OCI-LY3 (cell line): ENCODE measurements around the gene CCNF.

Experiments used
- H2AFZ ChIP-seq: fragments of 200-600, 300-600 bp; shearing (Covaris generic); 2 replicates; pipeline ENCODE4 v1.6.0; 2014; ENCODE audit warnings: antibody characterized with exemption, low read depth, low read length
- H3K27ac ChIP-seq: fragments of 200-600, 300-600 bp; sonication (generic); 2 replicates; pipeline ENCODE4 v1.5.1; 2014; ENCODE audit warnings: mild to moderate bottlenecking, low read length, moderate library complexity, mixed read lengths
- H3K27me3 ChIP-seq: fragments of 200-600, 300-600 bp; sonication (generic); 2 replicates; pipeline ENCODE4 v1.6.1; 2014; ENCODE audit warnings: low read depth, low read length, mixed read lengths
- H3K36me3 ChIP-seq: fragments of 200-600, 300-600 bp; sonication (generic); replicated peaks from 2 replicates; pipeline ENCODE3; 2014; ENCODE audit warnings: low read depth, low read length, mixed read lengths
- H3K4me1 ChIP-seq: fragments of 300-600, 200-600 bp; sonication (generic); 2 replicates; pipeline ENCODE4 v1.6.1; 2014; ENCODE audit warnings: low read length, mixed read lengths
- H3K4me2 ChIP-seq: fragments of 200-600, 300-600 bp; sonication (generic); 2 replicates; pipeline ENCODE4 v1.6.1; 2014; ENCODE audit warnings: low read length, mixed read lengths
- H3K4me3 ChIP-seq: fragments of 300-600, 200-600 bp; sonication (generic); 2 replicates; pipeline ENCODE4 v1.5.1; 2014; ENCODE audit warnings: antibody characterized with exemption, mild to moderate bottlenecking, low read length, moderate library complexity
- H3K79me2 ChIP-seq: fragments of 300-600, 200-600 bp; shearing (Covaris generic); 2 replicates; pipeline ENCODE4 v1.6.1; 2014; ENCODE audit warnings: mild to moderate bottlenecking, low read length, mixed read lengths
- H3K9ac ChIP-seq: fragments of 300-600, 200-600 bp; shearing (Covaris generic); 2 replicates; pipeline ENCODE4 v1.6.0; 2014; ENCODE audit warnings: mild to moderate bottlenecking, low read length, moderate library complexity
- H3K9me3 ChIP-seq: fragments of 200-600, 300-600 bp; shearing (Covaris generic); 2 replicates; pipeline ENCODE4 v1.6.1; 2014; ENCODE audit warnings: low read length, mixed read lengths; ENCODE audit not compliant: insufficient read depth
- H4K20me1 ChIP-seq: fragments of 200-600, 300-600 bp; sonication (generic); 2 replicates; pipeline ENCODE4 v1.6.1; 2016; ENCODE audit warnings: low read length, mixed read lengths; ENCODE audit not compliant: insufficient read depth
- EZH2phosphoT487 ChIP-seq: fragments of 200-600 bp; shearing (Covaris generic); IDR thresholded peaks from 2 replicates; pipeline ENCODE4 v1.6.1; 2018; ENCODE audit warnings: antibody characterized with exemption, mixed run types, low read depth
- TF ChIP-seq, protein P1 (sequence below): fragments of 200-600, 300-600 bp; sonication (generic); IDR thresholded peaks from 2 replicates; pipeline ENCODE4 v1.5.1; 2014; ENCODE audit warnings: antibody characterized with exemption, low read length, low read depth

The CCNF gene

DNA sequence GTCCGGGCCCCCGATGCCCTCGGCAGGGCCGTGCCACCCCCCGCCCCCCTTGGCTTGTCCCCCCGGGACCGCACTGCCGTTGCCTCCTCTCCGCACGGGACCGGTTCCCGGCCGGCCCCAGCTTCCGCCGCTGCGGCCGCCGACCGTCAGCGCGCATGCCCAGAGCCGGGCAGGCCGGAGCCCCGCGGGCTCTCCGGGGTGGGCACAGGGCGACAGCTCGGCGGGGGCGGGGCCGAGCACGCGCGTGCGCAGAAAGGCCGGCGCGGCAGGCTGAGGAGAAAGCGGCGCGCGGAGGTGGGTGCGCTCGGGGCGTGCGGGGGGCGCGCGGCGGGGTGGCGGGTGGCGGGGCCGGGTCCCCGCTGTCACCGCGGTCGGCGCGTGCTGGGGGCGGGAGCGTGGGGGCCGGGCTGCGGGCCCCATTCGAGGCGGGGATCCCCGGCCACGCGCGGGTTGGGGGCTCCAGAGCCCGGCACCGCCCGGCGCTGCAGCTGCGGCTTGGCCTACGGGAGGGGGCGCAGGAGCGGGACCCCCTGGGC, 45.7 kb downstream of the CCNF start, which contains the start of gene TBC1D24:
Gene TBC1D24, plus strand, starts transcription at position 251 of the 536 bp plus-strand sequence. CDS start 21,022 bp downstream, outside the sequence.
- peak within 1 kb of the TSS; percentile 58 for H2AFZ ChIP-seq
- H3K4me3 ChIP-seq = peak within 1 kb of the TSS; percentile 98
- H3K79me2 ChIP-seq = peaks cover 11% of the 10 kb centered on the region; the same call in 1 of the 2 replicates
- H3K27ac ChIP-seq = peak within 1 kb of the TSS; percentile 63
- peaks cover 16% of the 10 kb centered on the region for H3K4me1 ChIP-seq
- H4K20me1 ChIP-seq = peaks cover 7% of the 10 kb centered on the region; the same call in 1 of the 2 replicates
- H3K9me3 ChIP-seq = no peaks in the 10 kb centered on the region
- H3K27me3 ChIP-seq = peaks cover 11% of the 10 kb centered on the region
- no peaks in the 10 kb centered on the region for H3K36me3 ChIP-seq
- H3K4me2 ChIP-seq = peak within 1 kb of the TSS; percentile 93
- H3K9ac ChIP-seq = peak within 1 kb of the TSS; percentile 98
- no peak for TF ChIP-seq EZH2phosphoT487
- TF ChIP-seq, protein P1, sequence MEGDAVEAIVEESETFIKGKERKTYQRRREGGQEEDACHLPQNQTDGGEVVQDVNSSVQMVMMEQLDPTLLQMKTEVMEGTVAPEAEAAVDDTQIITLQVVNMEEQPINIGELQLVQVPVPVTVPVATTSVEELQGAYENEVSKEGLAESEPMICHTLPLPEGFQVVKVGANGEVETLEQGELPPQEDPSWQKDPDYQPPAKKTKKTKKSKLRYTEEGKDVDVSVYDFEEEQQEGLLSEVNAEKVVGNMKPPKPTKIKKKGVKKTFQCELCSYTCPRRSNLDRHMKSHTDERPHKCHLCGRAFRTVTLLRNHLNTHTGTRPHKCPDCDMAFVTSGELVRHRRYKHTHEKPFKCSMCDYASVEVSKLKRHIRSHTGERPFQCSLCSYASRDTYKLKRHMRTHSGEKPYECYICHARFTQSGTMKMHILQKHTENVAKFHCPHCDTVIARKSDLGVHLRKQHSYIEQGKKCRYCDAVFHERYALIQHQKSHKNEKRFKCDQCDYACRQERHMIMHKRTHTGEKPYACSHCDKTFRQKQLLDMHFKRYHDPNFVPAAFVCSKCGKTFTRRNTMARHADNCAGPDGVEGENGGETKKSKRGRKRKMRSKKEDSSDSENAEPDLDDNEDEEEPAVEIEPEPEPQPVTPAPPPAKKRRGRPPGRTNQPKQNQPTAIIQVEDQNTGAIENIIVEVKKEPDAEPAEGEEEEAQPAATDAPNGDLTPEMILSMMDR = no peak

DNA sequence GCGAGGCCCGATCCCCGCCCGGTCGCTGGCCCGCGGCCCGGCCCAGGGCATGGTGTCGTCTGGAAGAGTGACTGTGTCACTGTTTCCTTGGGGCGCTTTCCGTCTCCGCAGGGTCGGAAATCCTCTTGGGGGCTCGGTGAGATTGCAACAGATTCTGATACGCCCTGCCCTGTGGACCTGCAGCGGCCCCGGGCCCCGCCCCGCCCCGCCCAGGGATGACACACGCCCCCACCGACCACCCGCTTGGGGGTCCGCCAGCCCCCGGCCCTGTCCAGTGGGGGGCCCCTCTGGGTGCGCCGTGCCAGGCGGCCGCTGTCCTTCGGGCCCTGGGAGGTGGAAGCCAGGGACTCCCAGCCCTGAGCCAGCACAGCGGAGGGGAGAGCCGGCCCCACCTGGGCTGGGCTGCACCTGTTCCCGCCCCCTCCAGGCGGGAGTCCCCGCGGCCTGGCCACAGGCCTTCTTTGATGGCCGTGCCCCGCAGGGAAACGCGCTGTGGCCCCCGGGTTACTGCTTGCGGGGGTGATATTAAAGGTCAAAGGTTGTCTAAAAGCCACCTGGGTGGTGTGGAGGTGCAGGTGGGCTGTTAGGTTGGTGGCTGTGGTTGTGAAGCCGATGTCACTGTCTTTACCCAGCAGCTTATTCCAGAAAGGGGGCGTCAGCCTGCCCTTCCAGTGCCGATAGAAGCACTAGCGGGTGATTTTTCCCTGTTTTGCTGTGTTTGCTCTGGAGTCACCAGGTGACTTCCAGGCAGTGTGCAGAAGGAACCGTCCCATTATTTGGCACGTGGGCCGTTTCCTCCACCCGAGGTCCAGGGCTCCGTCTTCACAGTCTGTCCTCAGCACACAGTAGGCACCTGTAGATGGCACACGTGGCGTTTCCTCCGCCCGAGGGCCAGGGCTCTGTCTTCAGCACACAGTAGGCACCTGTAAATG, 46.4 kb downstream of the CCNF start:
- Histone ChIP-seq H3K27ac (no peak overlapping the region), H3K27me3 (peaks cover 4% of the 10 kb centered on the region; the same call in 1 of the 2 replicates), H3K4me1 (peaks cover 9% of the 10 kb centered on the region), H3K79me2 (peaks cover 11% of the 10 kb centered on the region; the same call in 1 of the 2 replicates), H2AFZ (no peak overlapping the region), H3K9me3 (no peaks in the 10 kb centered on the region), H4K20me1 (peaks cover 7% of the 10 kb centered on the region; the same call in 1 of the 2 replicates), H3K36me3 (no peaks in the 10 kb centered on the region), H3K4me3 (peak overlapping the region; percentile 98), H3K4me2 (peak overlapping the region; percentile 93), H3K9ac (peak overlapping the region; percentile 59)
- TF ChIP-seq, protein P1 = no peak
- TF ChIP-seq EZH2phosphoT487 = no peak

DNA sequence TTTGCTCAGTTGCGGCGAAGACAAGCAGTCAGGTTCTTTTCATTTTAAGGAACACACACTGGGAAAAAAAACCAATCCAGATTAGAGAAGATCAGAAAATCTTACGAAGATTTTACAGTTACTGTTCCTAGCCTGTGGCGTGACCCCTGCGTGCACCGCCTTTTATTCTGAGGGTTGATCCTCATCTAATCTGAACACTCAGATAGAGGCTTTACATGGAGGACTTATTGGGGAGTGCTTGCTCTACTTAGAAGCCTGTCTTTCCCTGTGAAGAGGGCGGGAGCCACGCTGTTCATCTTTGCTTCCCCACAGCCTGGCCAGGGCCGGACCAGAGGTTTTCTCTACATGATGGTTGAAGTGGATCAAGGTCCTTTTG, 47.1 kb downstream of the CCNF start:
- no peak overlapping the region for H3K9ac ChIP-seq
- peaks cover 11% of the 10 kb centered on the region; the same call in 1 of the 2 replicates for H3K79me2 ChIP-seq
- no peaks in the 10 kb centered on the region for H3K9me3 ChIP-seq
- no peak overlapping the region for H3K4me3 ChIP-seq
- no peaks in the 10 kb centered on the region for H3K27me3 ChIP-seq
- H3K4me1 ChIP-seq = peaks cover 6% of the 10 kb centered on the region
- H4K20me1 ChIP-seq = peaks cover 7% of the 10 kb centered on the region; the same call in 1 of the 2 replicates
- H3K36me3 ChIP-seq = no peaks in the 10 kb centered on the region
- H3K4me2 ChIP-seq = peak overlapping the region; percentile 93
- no peak for TF ChIP-seq EZH2phosphoT487
- TF ChIP-seq, protein P1 = no peak
- no peak overlapping the region for H3K27ac ChIP-seq
- H2AFZ ChIP-seq = no peak overlapping the region

DNA sequence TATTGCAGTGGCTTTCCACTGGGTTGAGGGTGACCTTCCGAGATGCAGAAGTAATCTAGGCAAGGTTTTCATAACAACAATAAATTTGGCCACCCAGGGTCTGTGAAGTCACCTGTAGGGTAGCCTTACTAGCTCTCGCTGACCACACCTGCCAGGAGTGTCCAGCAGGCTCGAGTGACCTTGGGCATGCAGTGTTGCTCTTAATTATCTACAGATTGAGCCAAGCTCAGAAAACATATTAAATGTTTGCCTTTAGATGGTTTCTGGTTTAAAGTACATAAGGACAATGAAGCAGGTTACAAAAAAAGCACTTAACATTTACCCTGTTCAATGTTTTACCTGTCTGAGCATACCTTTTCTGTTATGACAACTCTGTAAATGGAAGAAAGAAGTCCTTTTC, 47.5 kb downstream of the CCNF start:
- H3K4me3 ChIP-seq = no peak overlapping the region
- H2AFZ ChIP-seq = no peak overlapping the region
- H3K27ac ChIP-seq = no peak overlapping the region
- peaks cover 11% of the 10 kb centered on the region; the same call in 1 of the 2 replicates for H3K79me2 ChIP-seq
- no peak overlapping the region for H3K9ac ChIP-seq
- no peaks in the 10 kb centered on the region for H3K9me3 ChIP-seq
- peaks cover 7% of the 10 kb centered on the region; the same call in 1 of the 2 replicates for H4K20me1 ChIP-seq
- no peak overlapping the region for H3K4me2 ChIP-seq
- peaks cover 6% of the 10 kb centered on the region for H3K4me1 ChIP-seq
- TF ChIP-seq, protein P1 = no peak
- TF ChIP-seq EZH2phosphoT487 = no peak
- no peaks in the 10 kb centered on the region for H3K27me3 ChIP-seq
- no peaks in the 10 kb centered on the region for H3K36me3 ChIP-seq
